Lower lobe of right lung (tissue), 2 donors: ENCODE measurements around the gene ZNF784. TPM values are rescaled to one million over a fixed set of nuclear protein-coding genes. Genes with fewer than 3 reads are reported as not detected.
"Not testable (repeated sequence)": the region's sequence is repeated elsewhere in the genome, so short reads cannot be mapped to it uniquely, and the experiment has no call there.

Source experiments
- ATAC-seq, 2 donors: fragments of 200-7000 bp; cut with Tn5 transposase; one replicate each; pipeline ENCODE4 v1.9.1; 2020 to 2022; ENCODE audit warnings: mild to moderate bottlenecking in 2 of 2, moderate library complexity in 2 of 2
- DNase-seq: peaks from one replicate; pipeline ENCODE4 v3.0.0-alpha.2; 2020
- H3K27ac ChIP-seq: fragments of 200-600 bp; one replicate; pipeline ENCODE4 v1.8.0; 2022
- H3K27me3 ChIP-seq: fragments of 200-600 bp; one replicate; pipeline ENCODE4 v1.8.0; 2022; ENCODE audit warnings: low read depth
- H3K36me3 ChIP-seq: fragments of 200-600 bp; one replicate; pipeline ENCODE4 v1.8.0; 2022; ENCODE audit warnings: mild to moderate bottlenecking
- H3K4me1 ChIP-seq: fragments of 200-600 bp; one replicate; pipeline ENCODE4 v1.8.0; 2022
- H3K4me3 ChIP-seq: fragments of 200-600 bp; one replicate; pipeline ENCODE4 v1.8.0; 2022; ENCODE audit warnings: mild to moderate bottlenecking
- H3K9me3 ChIP-seq: fragments of 200-600 bp; one replicate; pipeline ENCODE4 v1.8.0; 2022
- CTCF ChIP-seq: fragments of 200-600 bp; IDR thresholded peaks from one replicate; pipeline ENCODE4 v1.8.0; 2022; ENCODE audit warnings: antibody characterized with exemption, mild to moderate bottlenecking
- intact Hi-C: fragments of 100-400 bp; cut with DNase I; formaldehyde crosslinking; loops from one replicate; pipeline ENCODE4 v1.11.0; 2022
- total RNA-seq: library from RNA; stranded (reverse); fragmentation: NEBNext Ultra II Directional; extraction: Animal tissue kit (Norgen Biotek cat#: 25700); gene quantifications from one replicate; pipeline ENCODE4 v1.2.1, GENCODE V29; 2021
- donor health status: DM: no; HTN: yes; CAD: no; lungs with severe emphysema.

ZNF784 gene
- total RNA-seq, 1 donor from 2014 or later = 7.1 TPM

GRCh38 chr19:55576746-55577145, 47.6 kb downstream of the ZNF784 start:
- Histone ChIP-seq H3K27me3 (no peaks in the 10 kb centered on the region), H3K4me3 (no peak overlapping the region), H3K9me3 (no peaks in the 10 kb centered on the region), H3K27ac (no peak overlapping the region), H3K4me1 (peaks cover 9% of the 10 kb centered on the region), H3K36me3 (peaks cover 21% of the 10 kb centered on the region)
- no peak for DNase-seq
- TF ChIP-seq CTCF = no peak
- intact Hi-C loops = no loop called here
- ATAC-seq = no peak

GRCh38 chr19:55573929-55574328, 50.4 kb downstream of the ZNF784 start:
- H3K4me1 ChIP-seq, H3K9me3 ChIP-seq, DNase-seq, H3K4me3 ChIP-seq, H3K27me3 ChIP-seq, H3K27ac ChIP-seq, ATAC-seq, intact Hi-C loops: not testable (repeated sequence)
- peaks cover 20% of the 10 kb centered on the region for H3K36me3 ChIP-seq

Other genes starting within 250 kb of the ZNF784 start
- 16.2 TPM for gene TMEM190, start 247.7 kb downstream of the ZNF784 start, total RNA-seq
- 16.4 TPM for gene TMEM238, start 240.3 kb downstream of the ZNF784 start, total RNA-seq
- gene RPL28, start 238.6 kb downstream of the ZNF784 start, total RNA-seq = 1,501 TPM
- 18.6 TPM for gene UBE2S, start 216.8 kb downstream of the ZNF784 start, total RNA-seq
- gene SHISA7, start 181.3 kb downstream of the ZNF784 start, total RNA-seq = not detected
- gene ISOC2, start 162.9 kb downstream of the ZNF784 start, total RNA-seq = 28.6 TPM
- not detected for gene C19orf85, start 159.8 kb downstream of the ZNF784 start, total RNA-seq
- 7.1 TPM for gene ZNF628, start 147.9 kb downstream of the ZNF784 start, total RNA-seq
- 16.6 TPM for gene NAT14, start 139.4 kb downstream of the ZNF784 start, total RNA-seq
- 4.7 TPM for gene SSC5D, start 136.1 kb downstream of the ZNF784 start, total RNA-seq
- not detected for gene SBK2, start 87.4 kb downstream of the ZNF784 start, total RNA-seq
- 0.80 TPM for gene SBK3, start 79.0 kb downstream of the ZNF784 start, total RNA-seq
- gene ZNF579, start 43.7 kb downstream of the ZNF784 start, total RNA-seq = 12.7 TPM
- 14.3 TPM for gene FIZ1, start 25.0 kb downstream of the ZNF784 start, total RNA-seq
- gene ZNF524, start 24.3 kb downstream of the ZNF784 start, total RNA-seq = 33.4 TPM
- gene ZNF865, start 18.9 kb downstream of the ZNF784 start, total RNA-seq = 16.5 TPM
- 35.2 TPM for gene ZNF580, start 16.4 kb upstream of the ZNF784 start, total RNA-seq
- 22.7 TPM for gene ZNF581, start 19.1 kb upstream of the ZNF784 start, total RNA-seq
- 11.6 TPM for gene CCDC106, start 23.6 kb upstream of the ZNF784 start, total RNA-seq
- gene U2AF2, start 30.5 kb upstream of the ZNF784 start, total RNA-seq = 143 TPM
- 105 TPM for gene EPN1, start 50.7 kb upstream of the ZNF784 start, total RNA-seq
- not detected for gene NLRP9, start 113.8 kb upstream of the ZNF784 start, total RNA-seq
- not detected for gene RFPL4A, start 134.5 kb upstream of the ZNF784 start, total RNA-seq
- not detected for gene RFPL4AL1, start 144.6 kb upstream of the ZNF784 start, total RNA-seq
- gene NLRP11, start 207.4 kb upstream of the ZNF784 start, total RNA-seq = not detected
- not detected for gene NLRP4, start 212.0 kb upstream of the ZNF784 start, total RNA-seq